Measurements from ENCODE around the gene PAQR7. TPM values are rescaled to one million over a fixed set of nuclear protein-coding genes. Genes with fewer than 3 reads are reported as not detected.
A peak's percentile ranks its signal among the peaks of the same experiment; 100 is the strongest.

Gene PAQR7
- total RNA-seq, 1 experiment from 2014 or later: 6.4 TPM

- H3K27ac ChIP-seq (ENCODE audit: low read length): no peak overlapping the region
- H3K4me2 ChIP-seq (ENCODE audit: low read length): no peak overlapping the region
- ATAC-seq: no peak
- no peak for TF ChIP-seq EZH2 (IDR thresholded peaks at IDR 0.05; ENCODE audit: low read length, unreplicated experiment)
- no peak for TF ChIP-seq CTCF (conservative IDR thresholded peaks at IDR 0.05; ENCODE audit: low read depth, low read length)
- TF ChIP-seq EZH2phosphoT487 (IDR thresholded peaks at IDR 0.05; ENCODE audit: borderline replicate concordance, low read length): no peak
- no peak overlapping the region for H3K4me3 ChIP-seq (ENCODE audit: low read length)
- no peaks in the 10 kb centered on the region for H3K27me3 ChIP-seq (ENCODE audit: low read length)
- H3K4me1 ChIP-seq (ENCODE audit: insufficient read depth, low read length): peaks cover 11% of the 10 kb centered on the region; the same call in 1 of the 2 replicates
- H3K9me2 ChIP-seq (replicated peaks; ENCODE audit: low read length): no peaks in the 10 kb centered on the region
- DNase-seq: no peak
- intact Hi-C loops (cut with micrococcal nuclease): no loop called here
- ChIA-PET CTCF (no interaction called here), POLR2A (ENCODE audit: unreplicated experiment) (no interaction called here)
- no peaks in the 10 kb centered on the region for H3K9me3 ChIP-seq (ENCODE audit: low read length)
- no peaks in the 10 kb centered on the region for H3K36me3 ChIP-seq (ENCODE audit: low read depth, low read length)
- H4K20me1 ChIP-seq (ENCODE audit: low read length): no peaks in the 10 kb centered on the region
- H3K9ac ChIP-seq (ENCODE audit: low read length): no peak overlapping the region
- no peaks in the 10 kb centered on the region for H3F3A ChIP-seq (ENCODE audit: low read length, unreplicated experiment)
- BruUV-seq (replicated peaks): no TSS peak
- H2AFZ ChIP-seq (ENCODE audit: low read length): no peak overlapping the region
- no peaks in the 10 kb centered on the region for H3K79me2 ChIP-seq (ENCODE audit: low read length)
Measured at GRCh38 chr1:25913206-25913605, 37.7 kb upstream of the PAQR7 start.

GRCh38 chr1:25912076-25912831, 36.7 kb upstream of the PAQR7 start:
- peak overlapping the region; percentile 27 for H3K4me2 ChIP-seq (ENCODE audit: low read length)
- no peak overlapping the region for H3K27ac ChIP-seq (ENCODE audit: low read length)

More at GRCh38 chr1:25912076-25912831, 36.7 kb upstream of the PAQR7 start:
- TF ChIP-seq EZH2phosphoT487 (IDR thresholded peaks at IDR 0.05; ENCODE audit: borderline replicate concordance, low read length) (no peak), EZH2 (IDR thresholded peaks at IDR 0.05; ENCODE audit: low read length, unreplicated experiment) (no peak), CTCF (conservative IDR thresholded peaks at IDR 0.05; ENCODE audit: low read depth, low read length) (no peak)
- Histone ChIP-seq H3K27me3 (ENCODE audit: low read length) (no peaks in the 10 kb centered on the region), H2AFZ (ENCODE audit: low read length) (peak overlapping the region; percentile 61), H4K20me1 (ENCODE audit: low read length) (no peaks in the 10 kb centered on the region), H3K36me3 (ENCODE audit: low read depth, low read length) (no peaks in the 10 kb centered on the region), H3K9ac (ENCODE audit: low read length) (no peak overlapping the region), H3K9me3 (ENCODE audit: low read length) (no peaks in the 10 kb centered on the region), H3K4me1 (ENCODE audit: insufficient read depth, low read length) (peaks cover 11% of the 10 kb centered on the region; the same call in 1 of the 2 replicates), H3K4me3 (ENCODE audit: low read length) (no peak overlapping the region), H3K9me2 (replicated peaks; ENCODE audit: low read length) (no peaks in the 10 kb centered on the region), H3F3A (ENCODE audit: low read length, unreplicated experiment) (no peaks in the 10 kb centered on the region), H3K79me2 (ENCODE audit: low read length) (no peaks in the 10 kb centered on the region)
- CTCF ChIA-PET: interaction anchor here (1.0 kb wide), 1 partner anchor 17 kb away, joined by 3 read pairs; no protein-coding TSS in a partner anchor
- ATAC-seq (peak; percentile 68), DNase-seq (peak; percentile 65)
- no TSS peak for BruUV-seq (replicated peaks)
- POLR2A ChIA-PET (ENCODE audit: unreplicated experiment): no interaction called here
- intact Hi-C loops (cut with micrococcal nuclease): no loop called here

All from PC-3 (cell line).